K562 (cell line): ENCODE data around the gene MICAL2. TPM values are rescaled to one million over a fixed set of nuclear protein-coding genes. Genes with fewer than 3 reads are reported as not detected.

Source experiments
- ARID2 ChIP-seq: fragments of 450-650 bp; IDR thresholded peaks from 2 replicates; pipeline ENCODE4 v1.6.1; 2017; ENCODE audit warnings: antibody characterized with exemption, mild to moderate bottlenecking
- ATF3 ChIP-seq, 2 experiments: fragments of 450-650 bp in 1 of 2; sonication (generic) in 1 of 2; formaldehyde crosslinking in 1 of 2; IDR thresholded peaks in 1 of 2; conservative IDR thresholded peaks in 1 of 2; 2 replicates each; pipeline versions ENCODE4 v1.6.1 to v1.8.1; 2016 to 2023; ENCODE audit warnings: mild to moderate bottlenecking in 2 of 2, moderate library complexity in 2 of 2, inconsistent platforms in 1 of 2, missing genetic modification reagents in 1 of 2
- CBFA2T3 ChIP-seq: fragments of 450-650 bp; IDR thresholded peaks from 2 replicates; pipeline ENCODE4 v1.6.1; 2017
- CLOCK ChIP-seq: fragments of 250-450 bp; sonication (Bioruptor Pico); IDR thresholded peaks from 2 replicates; pipeline ENCODE4 v1.4.0; 2020; ENCODE audit warnings: mild to moderate bottlenecking, moderate library complexity, borderline replicate concordance
- EGR1 ChIP-seq: fragments of 450-650 bp; conservative IDR thresholded peaks from 2 replicates; pipeline ENCODE4 v1.6.1; 2017; ENCODE audit warnings: mild to moderate bottlenecking
- FOXA3 ChIP-seq, 2 experiments: fragments of 450-650 bp in 1 of 2; sonication (generic) in 1 of 2; formaldehyde crosslinking; IDR thresholded peaks in 1 of 2; conservative IDR thresholded peaks in 1 of 2; 2 replicates each; pipeline versions ENCODE4 v1.4.0 to v1.8.0; 2020 to 2022; ENCODE audit warnings: mild to moderate bottlenecking in 2 of 2, missing genetic modification reagents in 1 of 2
- HDAC1 ChIP-seq, 2 experiments: fragments of 450-650 bp; IDR thresholded peaks; 2 replicates each; pipeline ENCODE4 v1.6.1; 2016 to 2017; ENCODE audit warnings: inconsistent platforms in 1 of 2, mild to moderate bottlenecking in 1 of 2, moderate library complexity in 1 of 2
- HMBOX1 ChIP-seq: sonication (generic); IDR thresholded peaks from 2 replicates; pipeline ENCODE4 v1.6.1; 2016
- JUN ChIP-seq, 2 experiments: sonication (generic) in 1 of 2; formaldehyde crosslinking in 1 of 2; IDR thresholded peaks; 2 replicates each; pipeline versions ENCODE4 v1.6.1 to v1.8.0; 2012 to 2022; ENCODE audit warnings: borderline replicate concordance in 2 of 2, mild to moderate bottlenecking in 2 of 2, improper control_type of control experiment in 1 of 2, low read depth in 1 of 2, low read length in 1 of 2, missing genetic modification reagents in 1 of 2
- LEF1 ChIP-seq: fragments of 450-650 bp; IDR thresholded peaks from 2 replicates; pipeline ENCODE4 v1.6.1; 2016; ENCODE audit warnings: mild to moderate bottlenecking
- PATZ1 ChIP-seq: fragments of 250-450 bp; sonication (Bioruptor Pico); IDR thresholded peaks from 2 replicates; pipeline ENCODE4 v1.5.0; 2020; ENCODE audit warnings: mild to moderate bottlenecking, borderline replicate concordance
- SLC30A9 ChIP-seq: fragments of 250-450 bp; sonication (Bioruptor Pico); IDR thresholded peaks from 2 replicates; pipeline ENCODE4 v1.8.0; 2022; ENCODE audit warnings: mild to moderate bottlenecking, moderate library complexity
- SMARCA5 ChIP-seq: fragments of 450-650 bp; IDR thresholded peaks from 2 replicates; pipeline ENCODE4 v1.6.1; 2016
- TAF15 ChIP-seq: fragments of 200-400 bp; formaldehyde crosslinking; IDR thresholded peaks from 2 replicates; pipeline ENCODE4 v1.6.1; 2017; ENCODE audit warnings: mild to moderate bottlenecking, low read depth, low read length, moderate library complexity
- THAP12 ChIP-seq: fragments of 250-450 bp; sonication (Bioruptor Pico); IDR thresholded peaks from 2 replicates; pipeline ENCODE4 v1.9.0; 2021; ENCODE audit warnings: mild to moderate bottlenecking, inconsistent platforms
- ZNF239 ChIP-seq: fragments of 250-450 bp; sonication (Bioruptor Pico); IDR thresholded peaks from 2 replicates; pipeline ENCODE4 v1.4.0; 2020; ENCODE audit warnings: mild to moderate bottlenecking
- polyA plus RNA-seq, 8 experiments: library from polyadenylated mRNA; depleted of rRNA in 4 of 8; stranded (reverse) in 5 of 8; unstranded in 3 of 8; fragments of >200 nt; fragmentation: Nextera tagmentation in 2 of 8; fragmentation: Illumina TruSeq in 1 of 8; extraction: Ambion mirVana in 2 of 8; extraction: Trizol in 1 of 8; gene quantifications; 2 replicates each; pipeline versions ENCODE4 v1.2.1 to v1.2.3, GENCODE V29; 2011 to 2014; ENCODE audit warnings: inconsistent platforms in 1 of 8, missing spikeins in 1 of 8
- total RNA-seq, 7 experiments: library from RNA; depleted of rRNA in 6 of 7; stranded (reverse); fragments of >200 nt in 6 of 7; fragmentation: Illumina TruSeq in 2 of 7; extraction: Trizol in 2 of 7; gene quantifications; 2 replicates each; pipeline versions ENCODE4 v1.2.1 to v1.2.3, GENCODE V29; 2011 to 2021; ENCODE audit warnings: low replicate concordance in 1 of 7

The MICAL2 gene
- total and polyA plus RNA-seq, 9 of the 15 experiments (the other 6 are each of a cell fraction or from before 2014, with no cell fraction given): 4.7 to 64.2 (median 33.6) TPM

GRCh38 chr11:12126344-12127019, 16.1 kb downstream of the MICAL2 start (continued):
- TF ChIP-seq CLOCK (CRISPR knock-in tag) (no peak), LEF1 (no peak), THAP12 (CRISPR knock-in tag) (no peak), HDAC1 (IDR thresholded peaks at IDR 0.05) (peak in 1 of 2 experiments; percentile 26; a peak in 1 of 4 replicates), SLC30A9 (no peak), ARID2 (no peak), HMBOX1 (no peak), ATF3 (IDR thresholded peaks at IDR 0.05) (peak; percentile 15; the same call in 1 of the 2 replicates), ATF3 (CRISPR knock-in tag; conservative IDR thresholded peaks at IDR 0.05) (no peak), PATZ1 (CRISPR knock-in tag) (no peak), FOXA3 (CRISPR knock-in tag; conservative IDR thresholded peaks at IDR 0.05 in 1 of 2, IDR thresholded peaks at IDR 0.05 in 1 of 2) (no peak), CBFA2T3 (peak; percentile 32; the same call in 1 of the 2 replicates), TAF15 (no peak), ZNF239 (CRISPR knock-in tag) (peak; percentile 58; the same call in 1 of the 2 replicates), JUN (IDR thresholded peaks at IDR 0.05; ENCODE audit: borderline replicate concordance, low read depth, low read length) (0 out of 2 replicates have a peak, but pooled peaks have one; percentile 30), JUN (CRISPR knock-in tag; IDR thresholded peaks at IDR 0.05; ENCODE audit: borderline replicate concordance) (no peak), SMARCA5 (peak; percentile 91; the same call in 1 of the 2 replicates), EGR1 (peak; percentile 38)
